ENCODE results near the gene HPX.

GRCh38 chr11:6393989-6394670 is 46.7 kb downstream of the HPX start:
- TF ChIP-seq, protein P1, sequence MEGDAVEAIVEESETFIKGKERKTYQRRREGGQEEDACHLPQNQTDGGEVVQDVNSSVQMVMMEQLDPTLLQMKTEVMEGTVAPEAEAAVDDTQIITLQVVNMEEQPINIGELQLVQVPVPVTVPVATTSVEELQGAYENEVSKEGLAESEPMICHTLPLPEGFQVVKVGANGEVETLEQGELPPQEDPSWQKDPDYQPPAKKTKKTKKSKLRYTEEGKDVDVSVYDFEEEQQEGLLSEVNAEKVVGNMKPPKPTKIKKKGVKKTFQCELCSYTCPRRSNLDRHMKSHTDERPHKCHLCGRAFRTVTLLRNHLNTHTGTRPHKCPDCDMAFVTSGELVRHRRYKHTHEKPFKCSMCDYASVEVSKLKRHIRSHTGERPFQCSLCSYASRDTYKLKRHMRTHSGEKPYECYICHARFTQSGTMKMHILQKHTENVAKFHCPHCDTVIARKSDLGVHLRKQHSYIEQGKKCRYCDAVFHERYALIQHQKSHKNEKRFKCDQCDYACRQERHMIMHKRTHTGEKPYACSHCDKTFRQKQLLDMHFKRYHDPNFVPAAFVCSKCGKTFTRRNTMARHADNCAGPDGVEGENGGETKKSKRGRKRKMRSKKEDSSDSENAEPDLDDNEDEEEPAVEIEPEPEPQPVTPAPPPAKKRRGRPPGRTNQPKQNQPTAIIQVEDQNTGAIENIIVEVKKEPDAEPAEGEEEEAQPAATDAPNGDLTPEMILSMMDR (IDR thresholded peaks at IDR 0.05): no peak
- TF ChIP-seq POLR2A (IDR thresholded peaks at IDR 0.05): no peak
